Nephron (organoid): ENCODE results near the gene PTPRE.

Experiments
- H3K27ac Mint-ChIP-seq, 3 experiments: 2 replicates each; pipeline ENCODE4 v1.8.0; 2020; ENCODE audit warnings: mixed read lengths in 3 of 3, mild to moderate bottlenecking in 2 of 3, moderate library complexity in 1 of 3
- H3K27me3 Mint-ChIP-seq: 2 replicates; pipeline ENCODE4 v1.8.0; 2021; ENCODE audit warnings: low read depth, mild to moderate bottlenecking, moderate library complexity, mixed read lengths
- H3K36me3 Mint-ChIP-seq: 2 replicates; pipeline ENCODE4 v1.8.0; 2020; ENCODE audit warnings: low read depth, mixed read lengths
- H3K4me1 Mint-ChIP-seq: 2 replicates; pipeline ENCODE4 v1.8.0; 2020; ENCODE audit warnings: mixed read lengths
- H3K4me3 Mint-ChIP-seq, 3 experiments: 2 replicates each; pipeline ENCODE4 v1.8.0; 2020; ENCODE audit warnings: mild to moderate bottlenecking in 3 of 3, mixed read lengths in 3 of 3, moderate library complexity in 2 of 3
- H3K9me3 Mint-ChIP-seq: 2 replicates; pipeline ENCODE4 v1.8.0; 2020; ENCODE audit warnings: mixed read lengths
- TF ChIP-seq, protein P1 (sequence below), 3 experiments: fragments of 200-600 bp; sonication (generic); IDR thresholded peaks; one replicate each; pipeline ENCODE4 v1.5.0; 2021; ENCODE audit warnings: antibody characterized with exemption in 3 of 3; ENCODE audit not compliant: unreplicated experiment in 3 of 3

Gene PTPRE

DNA sequence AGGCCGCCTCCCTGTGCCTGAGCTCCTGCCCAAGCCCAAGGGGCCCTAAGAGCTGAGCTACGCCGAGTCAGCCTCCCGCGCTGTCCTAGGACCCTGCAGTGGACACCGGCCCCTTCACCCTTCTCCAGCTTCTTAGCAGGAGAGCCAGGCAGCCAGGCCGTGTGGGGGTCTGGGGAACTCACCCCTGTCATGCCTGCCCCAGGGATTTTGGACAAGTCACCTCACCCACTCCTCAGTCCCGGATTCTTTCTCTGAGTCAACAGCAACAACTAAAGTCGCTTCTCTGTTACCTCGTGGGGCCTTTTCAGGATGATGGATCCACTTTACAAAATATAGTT lies 140.0 kb downstream of the PTPRE start:
- no peaks in the 10 kb centered on the region for H3K36me3 Mint-ChIP-seq
- peaks cover 13% of the 10 kb centered on the region for H3K27me3 Mint-ChIP-seq
- H3K4me3 Mint-ChIP-seq, result no peak overlapping the region
- no peaks in the 10 kb centered on the region for H3K9me3 Mint-ChIP-seq
- H3K4me1 Mint-ChIP-seq, result peaks cover 10% of the 10 kb centered on the region
- H3K27ac Mint-ChIP-seq, result no peak overlapping the region
- TF ChIP-seq, protein P1, sequence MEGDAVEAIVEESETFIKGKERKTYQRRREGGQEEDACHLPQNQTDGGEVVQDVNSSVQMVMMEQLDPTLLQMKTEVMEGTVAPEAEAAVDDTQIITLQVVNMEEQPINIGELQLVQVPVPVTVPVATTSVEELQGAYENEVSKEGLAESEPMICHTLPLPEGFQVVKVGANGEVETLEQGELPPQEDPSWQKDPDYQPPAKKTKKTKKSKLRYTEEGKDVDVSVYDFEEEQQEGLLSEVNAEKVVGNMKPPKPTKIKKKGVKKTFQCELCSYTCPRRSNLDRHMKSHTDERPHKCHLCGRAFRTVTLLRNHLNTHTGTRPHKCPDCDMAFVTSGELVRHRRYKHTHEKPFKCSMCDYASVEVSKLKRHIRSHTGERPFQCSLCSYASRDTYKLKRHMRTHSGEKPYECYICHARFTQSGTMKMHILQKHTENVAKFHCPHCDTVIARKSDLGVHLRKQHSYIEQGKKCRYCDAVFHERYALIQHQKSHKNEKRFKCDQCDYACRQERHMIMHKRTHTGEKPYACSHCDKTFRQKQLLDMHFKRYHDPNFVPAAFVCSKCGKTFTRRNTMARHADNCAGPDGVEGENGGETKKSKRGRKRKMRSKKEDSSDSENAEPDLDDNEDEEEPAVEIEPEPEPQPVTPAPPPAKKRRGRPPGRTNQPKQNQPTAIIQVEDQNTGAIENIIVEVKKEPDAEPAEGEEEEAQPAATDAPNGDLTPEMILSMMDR (IDR thresholded peaks at IDR 0.05; ENCODE audit: unreplicated experiment in 3 of 3), result no peak

DNA sequence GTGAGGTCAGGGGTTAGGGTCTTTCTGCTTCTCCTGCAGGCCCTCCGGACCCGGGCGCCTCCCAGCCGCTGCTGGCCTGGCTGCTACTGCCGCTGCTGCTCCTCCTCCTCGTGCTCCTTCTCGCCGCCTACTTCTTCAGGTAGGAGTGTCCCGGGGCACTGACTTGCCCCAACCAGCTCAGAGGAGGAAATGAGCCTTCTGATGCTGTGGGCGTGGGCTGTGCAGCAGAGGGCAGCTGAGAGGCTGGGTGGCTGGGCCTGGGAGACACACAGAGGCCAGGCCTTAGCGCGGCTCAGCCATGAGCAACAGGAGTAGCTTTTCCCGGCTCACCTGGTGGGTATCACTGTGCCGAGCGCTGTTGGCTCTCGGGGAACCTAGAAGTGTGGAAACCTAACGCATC lies 140.4 kb downstream of the PTPRE start:
- Mint-ChIP-seq H3K36me3 (no peaks in the 10 kb centered on the region), H3K4me1 (peaks cover 10% of the 10 kb centered on the region), H3K9me3 (no peaks in the 10 kb centered on the region), H3K27ac (peak overlapping the region in 2 of 3 experiments; percentile 47 to 60), H3K4me3 (peak overlapping the region in 2 of 3 experiments; percentile 16 to 41), H3K27me3 (peaks cover 13% of the 10 kb centered on the region)
- TF ChIP-seq, protein P1 (IDR thresholded peaks at IDR 0.05; ENCODE audit: unreplicated experiment in 3 of 3), result no peak

DNA sequence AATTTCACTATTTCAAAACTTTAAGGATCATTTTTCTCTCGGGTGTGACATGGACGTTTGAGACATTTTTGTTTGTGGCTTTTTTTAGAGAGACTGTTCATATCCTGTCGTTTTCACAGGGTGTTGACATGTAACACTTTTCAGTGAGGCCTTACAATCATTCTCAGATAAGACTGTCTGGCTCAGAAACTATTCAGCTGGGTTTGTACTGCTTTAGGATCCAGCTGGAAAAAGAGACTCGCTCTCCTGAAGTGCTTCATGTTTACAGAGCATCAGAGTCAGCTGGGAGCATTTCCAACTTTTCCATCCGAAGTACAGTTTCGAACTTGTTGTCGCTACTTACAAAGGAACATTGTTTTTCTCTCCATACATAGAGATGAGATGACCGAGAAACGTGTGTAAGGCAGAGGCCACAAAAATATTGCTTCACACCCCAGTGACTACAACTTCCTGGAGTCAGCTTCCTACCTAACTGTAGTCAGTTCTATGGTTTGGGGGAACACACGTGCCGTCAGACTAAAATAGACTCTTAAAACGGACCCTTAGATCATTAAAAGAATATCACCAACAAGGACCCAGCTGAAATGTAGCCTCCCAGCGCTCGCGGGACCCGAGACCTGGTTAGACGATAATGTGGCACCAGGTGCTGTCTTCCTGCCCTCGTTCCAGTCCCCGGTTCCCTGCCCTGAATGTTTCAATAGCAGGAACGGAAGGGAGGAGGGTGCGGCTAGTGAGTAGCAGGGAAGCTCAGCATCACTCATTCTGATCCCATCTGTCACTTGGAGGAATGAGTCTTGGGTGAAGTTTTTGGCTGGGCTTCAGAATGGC lies 141.3 kb downstream of the PTPRE start:
- Mint-ChIP-seq H3K27me3 (peaks cover 13% of the 10 kb centered on the region), H3K27ac (peak overlapping the region; percentile 31 to 60 (median 47)), H3K4me3 (no peak overlapping the region), H3K4me1 (peaks cover 10% of the 10 kb centered on the region), H3K9me3 (no peaks in the 10 kb centered on the region), H3K36me3 (no peaks in the 10 kb centered on the region)
- TF ChIP-seq, protein P1 (IDR thresholded peaks at IDR 0.05; ENCODE audit: unreplicated experiment in 3 of 3), result no peak

DNA sequence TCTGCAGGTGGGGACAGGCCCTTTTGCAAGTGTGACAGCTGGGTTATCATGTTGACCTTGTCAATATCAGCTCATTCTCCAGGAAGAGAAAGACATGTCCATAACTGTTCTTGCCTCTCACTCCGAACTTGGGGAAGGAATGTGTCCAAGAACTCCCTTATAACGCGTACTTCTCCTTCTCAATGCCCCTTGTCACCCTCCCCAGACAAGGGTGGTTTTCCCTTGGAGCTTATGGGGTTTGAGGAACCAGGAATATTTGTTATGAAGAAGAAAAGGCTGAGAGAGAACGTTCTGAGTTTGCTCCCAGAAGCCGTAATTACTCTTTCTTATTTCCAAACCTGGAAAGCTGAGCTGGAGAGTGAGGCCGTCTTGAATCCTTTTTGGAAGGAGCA lies 141.9 kb downstream of the PTPRE start:
- Mint-ChIP-seq H3K4me3 (no peak overlapping the region), H3K27me3 (peaks cover 13% of the 10 kb centered on the region), H3K4me1 (peaks cover 10% of the 10 kb centered on the region), H3K27ac (no peak overlapping the region), H3K36me3 (no peaks in the 10 kb centered on the region), H3K9me3 (no peaks in the 10 kb centered on the region)
- TF ChIP-seq, protein P1 (IDR thresholded peaks at IDR 0.05; ENCODE audit: unreplicated experiment in 3 of 3), result no peak

DNA sequence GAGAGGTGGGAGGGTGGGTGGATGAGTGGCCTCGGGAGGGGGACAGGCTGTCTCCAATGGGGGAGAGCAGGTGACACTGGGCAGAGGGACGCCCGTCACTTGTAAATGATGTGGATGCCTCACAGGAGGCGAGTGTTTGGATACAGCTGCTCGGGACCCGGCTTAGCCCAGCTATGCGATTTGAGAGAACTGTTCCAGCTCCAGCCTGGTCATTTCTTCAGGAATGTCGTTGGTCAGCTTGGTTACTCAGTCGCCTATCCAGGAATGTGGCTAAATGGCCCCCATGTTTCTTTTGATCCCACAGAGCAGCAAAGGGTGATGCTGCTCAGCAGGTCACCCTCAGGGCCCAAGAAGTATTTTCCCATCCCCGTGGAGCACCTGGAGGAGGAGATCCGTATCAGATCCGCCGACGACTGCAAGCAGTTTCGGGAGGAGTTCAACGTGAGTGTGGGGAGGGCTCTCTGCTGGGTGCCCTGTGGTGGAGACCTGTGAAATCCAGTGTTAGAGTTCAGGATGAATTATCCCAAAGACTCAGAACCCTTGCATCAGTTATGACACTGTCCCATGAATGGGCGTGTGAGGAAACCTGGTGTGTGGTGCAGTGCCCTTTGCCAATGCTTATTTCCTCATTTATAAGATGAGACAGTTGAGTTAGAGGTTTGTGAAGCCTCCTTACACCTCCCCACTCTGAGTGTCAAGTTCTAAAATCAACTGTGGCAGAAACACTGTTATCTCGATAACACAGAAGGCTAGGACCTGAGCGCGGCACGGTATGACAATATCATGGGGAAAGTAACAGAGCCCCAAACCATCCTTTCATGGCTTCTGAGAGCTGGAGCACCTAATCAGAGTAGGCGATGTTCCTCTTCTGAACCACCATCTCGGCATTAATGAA lies 142.6 kb downstream of the PTPRE start:
- Mint-ChIP-seq H3K36me3 (no peaks in the 10 kb centered on the region), H3K27ac (no peak overlapping the region), H3K9me3 (no peaks in the 10 kb centered on the region), H3K4me3 (no peak overlapping the region), H3K4me1 (peaks cover 10% of the 10 kb centered on the region), H3K27me3 (peaks cover 13% of the 10 kb centered on the region)
- TF ChIP-seq, protein P1 (IDR thresholded peaks at IDR 0.05; ENCODE audit: unreplicated experiment in 3 of 3), result no peak
